ENCODE measurements around the gene GLB1L. TPM values are rescaled to one million over a fixed set of nuclear protein-coding genes. Genes with fewer than 3 reads are reported as not detected.

The GLB1L gene
- total RNA-seq, 1 donor from 2014 or later, result 2.8 TPM

GRCh38 chr2:219253753-219254589 is 8.7 kb upstream of the GLB1L start, which contains the start of gene TUBA4A:
Gene TUBA4A (minus strand): TSS chr2:219253918. CDS start chr2:219253858, 60 bp downstream.
- peak; percentile 71 to 79 for DNase-seq (ENCODE audit: low read depth in 2 of 2)

GRCh38 chr2:219252900-219253752 is 7.9 kb upstream of the GLB1L start, which contains the start of gene TUBA4B:
Gene TUBA4B (plus strand): TSS chr2:219253243. CDS start chr2:219253408, 165 bp downstream.
- DNase-seq (ENCODE audit: low read depth in 2 of 2), result peak; percentile 12 to 19

- DNase-seq (ENCODE audit: low read depth in 2 of 2), result no peak
Measured at GRCh38 chr2:219252570-219252899, 7.3 kb upstream of the GLB1L start.

- DNase-seq (ENCODE audit: low read depth in 2 of 2), result no peak
Measured at GRCh38 chr2:219252084-219252483, 6.8 kb upstream of the GLB1L start.

- DNase-seq (ENCODE audit: low read depth in 2 of 2), result no peak
Measured at GRCh38 chr2:219251656-219252055, 6.4 kb upstream of the GLB1L start.

- no peak for DNase-seq (ENCODE audit: low read depth in 2 of 2)
Measured at GRCh38 chr2:219250049-219250781, 5.0 kb upstream of the GLB1L start.

- peak; percentile 70 to 77 for DNase-seq (ENCODE audit: low read depth in 2 of 2)
Measured at GRCh38 chr2:219249203-219249980, 4.1 kb upstream of the GLB1L start.

GRCh38 chr2:219248845-219249202 is 3.6 kb upstream of the GLB1L start:
- DNase-seq (ENCODE audit: low read depth in 2 of 2), result no peak

GRCh38 chr2:219247678-219248642 is 2.7 kb upstream of the GLB1L start:
- DNase-seq (ENCODE audit: low read depth in 2 of 2), result no peak

- no peak for DNase-seq (ENCODE audit: low read depth in 2 of 2)
Measured at GRCh38 chr2:219246559-219246958, 1.3 kb upstream of the GLB1L start.

GRCh38 chr2:219245899-219246230 is 621 bp upstream of the GLB1L start:
- peak in 1 of 2 donors; percentile 12 for DNase-seq (ENCODE audit: low read depth in 2 of 2)

GRCh38 chr2:219244789-219245147 is 476 bp downstream of the GLB1L start:
- no peak for DNase-seq (ENCODE audit: low read depth in 2 of 2)

- DNase-seq (ENCODE audit: low read depth in 2 of 2), result no peak
Measured at GRCh38 chr2:219243291-219243761, 1.9 kb downstream of the GLB1L start.

- no peak for DNase-seq (ENCODE audit: low read depth in 2 of 2)
Measured at GRCh38 chr2:219234331-219234730, 10.9 kb downstream of the GLB1L start.

GRCh38 chr2:219230059-219230540 is 15.1 kb downstream of the GLB1L start:
- DNase-seq (ENCODE audit: low read depth in 2 of 2), result peak; percentile 39 to 54

- peak; percentile 99 for DNase-seq (ENCODE audit: low read depth in 2 of 2)
Measured at GRCh38 chr2:219229305-219230058, 15.8 kb downstream of the GLB1L start, which contains the start of the genes ANKZF1 and ATG9A. Gene ANKZF1 (plus strand): TSS chr2:219229806. CDS start chr2:219230258, 452 bp downstream. Gene ATG9A (minus strand): TSS chr2:219229636. CDS start chr2:219228024, 1,612 bp downstream.

GRCh38 chr2:219228911-219229304 is 16.3 kb downstream of the GLB1L start:
- no peak for DNase-seq (ENCODE audit: low read depth in 2 of 2)

- DNase-seq (ENCODE audit: low read depth in 2 of 2), result no peak
Measured at GRCh38 chr2:219228041-219228910, 17.0 kb downstream of the GLB1L start.

Data from lung microvascular endothelial cell (primary cell).